Measurements from ENCODE around the gene NME7.
"Not testable (repeated sequence)": the region's sequence is repeated elsewhere in the genome, so short reads cannot be mapped to it uniquely, and the experiment has no call there.

NME7 gene

GRCh38 chr1:169339773-169340172, 27.8 kb downstream of the NME7 start:
- no peak for DNase-seq

- no peak for DNase-seq
Observed at GRCh38 chr1:169338617-169339016, 29.0 kb downstream of the NME7 start.

- not testable (repeated sequence) for DNase-seq
Observed at GRCh38 chr1:169336947-169337715, 30.5 kb downstream of the NME7 start.

- DNase-seq, result not testable (repeated sequence)
Observed at GRCh38 chr1:169334727-169335126, 32.9 kb downstream of the NME7 start.

GRCh38 chr1:169330927-169331326, 36.7 kb downstream of the NME7 start:
- no peak for DNase-seq

GRCh38 chr1:169329383-169329782, 38.2 kb downstream of the NME7 start:
- no peak for DNase-seq

- no peak for DNase-seq
Observed at GRCh38 chr1:169327875-169328274, 39.7 kb downstream of the NME7 start.

GRCh38 chr1:169326956-169327268, 40.7 kb downstream of the NME7 start:
- DNase-seq, result no peak

GRCh38 chr1:169326261-169326955, 41.2 kb downstream of the NME7 start:
- DNase-seq, result no peak

GRCh38 chr1:169325117-169325516, 42.5 kb downstream of the NME7 start:
- DNase-seq, result no peak

- DNase-seq, result no peak
Observed at GRCh38 chr1:169322138-169322537, 45.5 kb downstream of the NME7 start.

GRCh38 chr1:169321539-169321938, 46.1 kb downstream of the NME7 start:
- no peak for DNase-seq

GRCh38 chr1:169318536-169319244, 48.9 kb downstream of the NME7 start:
- DNase-seq, result no peak

- no peak for DNase-seq
Observed at GRCh38 chr1:169316556-169316955, 51.0 kb downstream of the NME7 start.

GRCh38 chr1:169312084-169312954, 55.3 kb downstream of the NME7 start:
- peak; percentile 71 for DNase-seq

- no peak for DNase-seq
Observed at GRCh38 chr1:169309178-169310166, 58.1 kb downstream of the NME7 start.

- DNase-seq, result no peak
Observed at GRCh38 chr1:169308313-169309039, 59.1 kb downstream of the NME7 start.

- no peak for DNase-seq
Observed at GRCh38 chr1:169307176-169307575, 60.4 kb downstream of the NME7 start.

GRCh38 chr1:169305948-169306347, 61.6 kb downstream of the NME7 start:
- DNase-seq, result no peak

GRCh38 chr1:169305356-169305755, 62.2 kb downstream of the NME7 start:
- DNase-seq, result no peak

GRCh38 chr1:169300854-169301253, 66.7 kb downstream of the NME7 start:
- DNase-seq, result no peak
